ENCODE measurements around the gene BICD1.
"Not testable (repeated sequence)": the region's sequence is repeated elsewhere in the genome, so short reads cannot be mapped to it uniquely, and the experiment has no call there.

Gene BICD1

DNA sequence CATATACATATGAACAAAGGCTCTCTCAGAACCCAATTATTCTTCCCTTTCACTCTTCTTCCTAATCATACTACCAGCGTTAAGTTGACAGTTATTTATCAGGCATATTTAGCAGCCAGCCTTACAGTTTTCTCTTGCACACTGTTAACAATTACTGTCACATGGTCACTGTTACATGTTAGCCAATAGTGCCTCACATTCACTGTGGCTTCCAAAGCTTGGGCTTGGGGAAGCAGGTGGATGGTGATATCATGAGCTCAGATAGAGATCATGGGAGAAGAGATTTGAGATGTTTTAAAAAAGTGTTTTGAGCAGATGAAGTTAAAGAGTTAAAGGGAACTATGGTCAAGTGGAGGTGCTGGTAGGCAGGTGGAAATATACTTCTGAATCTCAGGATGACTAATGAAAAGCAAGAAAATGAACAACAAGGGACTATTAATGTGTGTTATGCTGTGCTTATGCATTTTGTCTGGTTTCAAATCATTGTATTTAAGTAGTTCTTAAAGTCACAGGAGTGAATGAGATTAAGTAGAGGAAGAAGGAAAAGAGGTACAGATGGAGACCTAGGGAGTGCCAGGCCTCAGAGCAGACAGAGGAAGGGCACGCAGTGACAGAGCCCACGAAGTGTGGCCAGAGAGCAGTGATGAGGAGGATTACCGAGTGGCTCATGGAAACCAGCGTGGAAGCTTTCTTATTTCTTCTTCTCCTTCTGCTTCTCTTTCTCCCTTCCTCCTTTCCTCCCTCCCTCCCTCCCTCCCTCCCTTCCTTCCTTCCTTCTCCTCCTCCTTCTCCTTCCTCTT, 39.6 kb downstream of the BICD1 start:
- no peak for DNase-seq

DNA sequence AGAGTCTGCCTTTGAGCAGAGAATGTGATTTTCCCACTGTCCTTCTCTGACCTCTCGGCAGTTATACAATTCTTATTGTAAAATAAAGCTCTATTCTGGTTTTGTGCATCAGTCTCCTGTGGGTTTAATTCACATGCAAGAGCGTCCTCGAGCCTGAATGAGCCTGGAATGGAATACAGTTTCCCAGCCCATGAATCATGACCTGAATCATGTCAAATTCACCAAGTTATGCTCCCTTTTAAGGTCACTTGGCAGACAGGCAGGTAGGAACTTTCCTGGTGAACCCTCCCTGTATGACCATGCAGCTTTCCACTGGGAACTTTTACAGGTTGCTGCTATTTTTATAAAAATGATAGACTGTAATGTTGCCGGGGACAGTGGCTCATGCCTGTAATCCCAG, 41.7 kb downstream of the BICD1 start:
- DNase-seq, result no peak

DNA sequence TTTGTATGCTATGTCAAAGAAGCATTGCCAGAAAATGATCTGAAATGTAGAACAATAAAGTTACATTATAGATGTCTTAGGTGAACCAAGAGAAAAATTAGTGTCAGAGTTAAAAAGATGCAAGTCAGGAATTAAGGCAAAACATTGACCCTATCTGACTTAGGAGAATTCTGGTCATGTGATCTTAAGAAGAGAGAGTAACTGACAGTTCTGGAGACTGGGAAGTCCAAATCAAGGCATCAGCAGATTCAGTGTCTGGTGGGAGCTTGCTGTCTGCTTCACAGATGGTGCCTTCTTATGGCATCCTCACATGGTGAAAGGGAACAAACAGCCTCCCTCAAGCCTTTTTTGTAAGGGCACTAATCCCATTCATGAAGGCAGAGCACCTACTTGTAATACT, 42.8 kb downstream of the BICD1 start:
- no peak for DNase-seq

DNA sequence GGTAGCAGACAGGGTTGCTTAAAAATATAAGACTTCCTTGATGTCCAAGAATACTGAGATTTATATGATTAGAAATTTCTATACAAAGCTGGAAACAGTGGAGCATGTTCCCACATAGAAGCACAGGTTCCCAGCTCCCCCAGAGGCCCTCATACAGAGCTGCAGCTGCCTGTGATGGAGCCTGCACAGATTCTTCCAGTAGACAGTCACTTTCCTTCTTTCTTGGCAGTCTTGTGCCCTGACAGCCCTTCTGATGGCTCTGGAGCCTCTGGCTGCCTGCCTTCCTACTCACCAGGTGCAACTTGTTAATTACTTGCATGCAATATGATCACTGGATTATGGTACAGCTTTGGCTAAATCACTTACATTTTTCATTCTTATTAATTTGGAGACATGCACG, 44.4 kb downstream of the BICD1 start:
- no peak for DNase-seq

DNA sequence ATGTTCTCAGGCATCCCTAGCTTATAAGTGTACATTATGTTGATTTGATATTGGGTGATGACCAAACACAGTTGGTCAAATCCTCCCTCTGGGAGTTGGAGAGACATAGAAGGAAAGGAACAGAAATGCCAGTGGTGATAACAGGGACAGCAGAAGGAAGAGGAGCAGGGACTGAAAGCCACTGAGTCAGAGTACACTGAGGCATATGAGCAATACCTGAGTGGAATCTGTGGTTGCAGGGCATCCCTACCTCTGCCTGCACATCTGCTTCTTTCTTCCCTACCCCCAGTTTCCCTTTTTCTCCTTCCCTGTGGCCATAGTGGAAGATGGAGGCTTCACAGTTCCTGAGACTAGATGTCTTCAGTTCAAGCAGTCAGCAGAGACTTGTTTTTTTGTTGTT, 44.9 kb downstream of the BICD1 start:
- no peak for DNase-seq

DNA sequence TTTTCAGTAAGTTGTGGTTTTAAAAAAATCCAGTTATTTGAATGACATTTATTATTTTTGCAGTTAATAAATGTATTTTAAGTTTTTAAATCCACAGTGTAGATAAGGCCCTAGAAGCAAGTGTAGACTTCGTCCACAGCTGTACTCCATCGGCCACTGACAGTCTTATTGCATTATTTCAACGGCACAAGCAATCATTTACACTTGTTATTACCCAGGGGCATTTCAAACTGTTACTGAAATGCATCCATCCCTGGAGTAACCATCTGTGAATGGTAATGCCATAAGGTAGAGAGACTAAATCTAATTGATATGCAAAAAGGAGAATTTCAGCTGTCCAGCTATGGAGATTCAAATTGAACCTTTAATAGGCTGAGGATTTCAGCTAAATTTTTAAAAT, 48.4 kb downstream of the BICD1 start:
- DNase-seq, result peak; percentile 26 to 61

DNA sequence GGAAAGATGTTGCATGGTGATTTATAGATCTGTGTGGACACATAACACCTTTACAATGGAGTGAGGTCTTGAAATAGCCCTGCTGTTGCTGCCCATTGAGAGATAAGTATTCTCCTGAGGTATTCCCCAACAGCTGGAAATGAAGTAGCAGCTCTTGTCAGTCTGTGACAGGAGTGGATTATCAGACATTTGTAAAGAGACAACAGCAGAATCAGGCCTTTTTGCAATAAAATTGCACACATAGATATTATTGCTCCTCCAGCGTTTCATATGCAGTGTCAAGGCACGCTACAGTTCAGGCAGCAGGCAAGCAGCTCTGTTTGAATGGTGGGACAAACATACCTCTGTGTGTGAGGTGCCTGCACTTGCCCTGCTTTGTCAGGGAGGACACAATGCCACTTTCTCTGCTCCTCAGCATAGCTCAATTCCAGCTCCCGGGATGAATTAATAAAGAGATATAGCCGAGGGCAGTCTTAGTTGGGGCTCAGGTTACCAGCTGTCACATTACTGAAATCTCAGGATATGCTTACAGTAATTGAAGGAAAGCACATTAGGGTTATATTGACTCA, 49.4 kb downstream of the BICD1 start:
- DNase-seq, result peak; percentile 69 to 79

DNA sequence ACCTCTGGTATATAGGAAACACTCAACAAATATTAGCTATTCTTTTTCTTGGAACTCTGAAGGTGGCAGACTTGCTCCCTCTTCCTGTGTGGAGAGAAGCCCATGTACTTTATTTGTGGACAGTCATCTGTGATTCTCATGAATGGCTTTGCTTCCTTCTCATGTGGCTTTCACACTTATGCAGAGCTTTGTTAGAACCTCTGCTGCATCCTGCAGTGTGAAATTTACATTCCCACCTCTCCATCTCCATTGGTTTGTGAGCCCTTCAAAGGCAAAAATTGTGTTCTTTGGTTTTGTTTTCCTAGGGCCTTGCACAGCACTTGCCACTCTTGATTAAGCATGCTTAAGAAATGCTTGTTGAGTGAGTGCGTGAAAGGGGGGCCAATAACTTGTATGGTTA, 51.9 kb downstream of the BICD1 start:
- no peak for DNase-seq

DNA sequence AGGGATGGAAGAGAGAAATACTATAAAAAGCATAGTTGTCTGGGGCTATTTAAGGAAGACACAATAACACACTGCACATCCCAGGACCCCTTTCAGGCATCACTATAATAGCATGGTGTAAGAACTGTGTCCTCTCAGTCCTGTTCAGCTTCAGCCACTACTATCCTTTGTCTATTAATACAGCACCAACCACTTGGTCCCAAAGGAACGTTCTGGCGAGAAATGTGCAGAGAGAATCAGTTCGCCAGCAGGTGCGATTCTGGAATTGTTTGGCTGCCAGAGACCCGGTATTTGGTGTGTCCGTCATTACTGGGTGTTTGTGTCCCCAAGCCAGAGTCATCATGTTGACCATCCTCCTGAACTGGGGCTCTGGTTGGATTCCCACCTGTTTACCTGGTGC, 52.7 kb downstream of the BICD1 start:
- no peak for DNase-seq

DNA sequence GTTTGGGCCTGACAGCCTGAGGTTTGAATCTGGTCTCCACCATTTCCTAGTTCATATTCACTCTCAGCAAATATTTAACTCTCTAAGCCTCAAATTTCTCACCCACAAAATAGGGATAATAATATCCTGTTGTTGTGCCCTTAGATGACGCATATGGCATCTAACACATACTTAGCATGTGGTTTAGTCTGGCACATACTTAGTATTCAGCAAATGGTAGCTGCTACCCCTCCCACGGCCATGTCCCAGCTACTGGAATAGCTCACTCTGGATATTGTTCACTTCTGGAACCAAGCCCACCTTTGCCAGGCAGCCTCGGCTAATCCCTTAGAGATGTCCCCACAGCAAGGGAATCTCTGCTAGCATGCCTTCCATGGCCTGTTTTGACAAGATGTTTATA, 53.3 kb downstream of the BICD1 start:
- DNase-seq, result no peak

DNA sequence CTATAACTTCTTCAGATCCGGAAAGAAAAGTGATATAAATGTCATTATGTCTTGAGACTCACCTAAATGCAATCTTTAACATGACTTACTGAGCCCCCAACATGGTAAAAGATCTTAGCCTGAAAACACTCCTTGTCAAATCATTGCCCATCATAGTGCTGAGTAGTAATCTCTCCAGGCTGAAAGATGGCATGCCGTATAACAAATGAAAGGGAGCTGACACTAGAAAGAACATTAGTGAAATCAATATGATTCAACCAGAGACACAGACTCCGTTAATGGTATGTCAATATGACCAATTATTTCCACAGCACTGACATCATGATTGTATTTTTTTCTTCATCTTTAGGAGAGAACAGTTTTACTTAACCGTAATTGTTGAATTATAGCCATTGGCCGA, 54.4 kb downstream of the BICD1 start:
- DNase-seq, result no peak

DNA sequence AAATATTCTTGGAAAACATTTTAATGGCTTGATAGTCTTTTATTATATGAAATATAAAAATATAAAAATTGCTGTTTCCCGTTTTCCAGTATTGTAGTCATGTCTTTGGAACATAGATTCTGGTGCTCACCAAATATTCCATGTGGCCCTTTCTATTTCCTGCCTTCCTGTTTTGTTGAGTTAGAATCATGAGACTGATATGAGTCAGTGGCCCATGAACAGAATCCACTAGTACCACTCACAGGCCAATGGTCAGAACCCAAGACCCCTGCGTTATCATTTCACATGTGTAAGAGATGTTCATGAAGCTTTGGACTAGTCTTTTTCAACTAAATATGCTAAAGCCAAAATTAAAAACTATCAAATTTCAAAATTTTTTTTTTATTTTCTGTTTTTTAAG, 56.9 kb downstream of the BICD1 start:
- DNase-seq, result no peak

DNA sequence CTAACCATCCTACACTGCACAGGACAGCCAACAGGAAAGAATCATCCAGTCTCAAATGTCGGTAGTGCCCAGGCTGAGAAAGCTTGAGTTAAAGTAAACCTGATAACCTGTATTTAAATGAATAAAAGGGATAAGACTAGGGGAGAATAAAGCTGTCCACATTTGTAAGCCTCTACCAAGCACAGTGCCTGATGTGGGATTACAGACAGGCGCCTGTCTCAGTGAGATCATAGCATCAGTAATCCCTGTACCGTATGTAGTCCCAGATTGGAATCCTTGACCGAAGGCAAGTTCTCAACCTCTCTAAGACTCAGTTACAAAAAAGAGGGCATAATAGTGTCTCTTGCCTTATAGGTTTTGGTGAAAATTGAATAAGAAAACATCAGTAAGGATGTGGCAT, 59.9 kb downstream of the BICD1 start:
- no peak for DNase-seq

DNA sequence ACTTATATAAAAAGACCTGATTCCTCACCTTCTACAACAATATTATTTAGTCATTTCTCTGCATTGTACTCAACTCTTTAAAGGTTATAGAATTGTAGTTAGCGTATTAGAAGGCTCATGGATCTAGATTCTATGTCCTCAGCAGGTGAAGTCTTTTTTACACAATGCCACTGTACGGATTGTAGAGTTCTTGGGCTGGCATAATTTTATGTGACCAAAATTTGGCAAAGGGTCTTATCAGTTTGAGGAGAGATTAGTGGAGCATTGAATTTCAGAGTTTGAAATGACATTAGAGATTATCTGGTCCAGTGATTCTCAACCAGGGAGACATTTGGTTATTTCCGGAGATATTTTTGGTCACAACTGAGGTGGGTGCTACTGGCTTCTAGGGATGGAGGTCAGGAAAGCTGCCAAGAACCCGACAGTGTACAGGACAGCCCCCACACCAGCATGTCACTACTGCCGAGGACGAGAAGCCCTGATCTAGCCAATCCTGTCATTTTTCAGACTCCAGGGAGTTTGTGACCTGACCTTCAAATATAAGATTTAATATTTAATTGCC, 63.9 kb downstream of the BICD1 start:
- DNase-seq, result no peak

DNA sequence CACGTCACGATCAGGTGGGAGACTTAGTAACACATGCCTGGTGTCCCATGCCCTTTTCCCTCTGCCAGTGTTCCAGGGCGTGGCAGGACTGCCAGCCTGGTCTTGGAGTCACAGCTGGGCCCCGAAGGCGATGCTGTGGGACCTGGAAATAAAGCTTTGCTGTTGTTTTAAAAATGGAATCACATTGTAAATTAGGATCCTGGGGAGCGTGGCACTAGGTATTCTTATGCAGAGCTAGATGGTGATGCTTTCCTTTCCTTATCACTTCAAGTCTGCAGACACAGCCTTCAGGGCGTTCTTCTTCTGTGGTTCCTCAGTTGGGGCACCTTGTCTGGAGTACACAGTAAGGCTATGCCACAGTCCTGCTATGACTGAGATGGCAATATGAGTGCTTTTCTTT, 64.6 kb downstream of the BICD1 start:
- no peak for DNase-seq

DNA sequence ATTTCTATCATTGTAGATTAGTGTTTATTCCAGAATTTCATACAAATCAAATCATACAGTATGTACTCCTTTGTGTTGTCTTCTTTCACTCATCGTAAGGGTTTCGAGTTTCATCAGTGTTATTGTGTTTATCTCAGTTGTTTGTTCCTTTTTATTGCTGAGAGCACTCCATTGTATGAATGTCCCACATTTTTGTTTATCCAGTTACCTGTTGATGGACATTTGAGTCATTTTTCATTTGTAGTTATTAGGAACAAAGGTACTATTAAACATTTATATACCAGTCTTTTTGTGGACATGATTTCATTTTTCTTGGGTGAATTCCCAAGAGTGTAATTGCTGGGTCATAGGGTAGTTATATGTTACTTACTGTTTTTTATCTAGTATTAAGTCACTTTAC, 70.0 kb downstream of the BICD1 start:
- no peak for DNase-seq

DNA sequence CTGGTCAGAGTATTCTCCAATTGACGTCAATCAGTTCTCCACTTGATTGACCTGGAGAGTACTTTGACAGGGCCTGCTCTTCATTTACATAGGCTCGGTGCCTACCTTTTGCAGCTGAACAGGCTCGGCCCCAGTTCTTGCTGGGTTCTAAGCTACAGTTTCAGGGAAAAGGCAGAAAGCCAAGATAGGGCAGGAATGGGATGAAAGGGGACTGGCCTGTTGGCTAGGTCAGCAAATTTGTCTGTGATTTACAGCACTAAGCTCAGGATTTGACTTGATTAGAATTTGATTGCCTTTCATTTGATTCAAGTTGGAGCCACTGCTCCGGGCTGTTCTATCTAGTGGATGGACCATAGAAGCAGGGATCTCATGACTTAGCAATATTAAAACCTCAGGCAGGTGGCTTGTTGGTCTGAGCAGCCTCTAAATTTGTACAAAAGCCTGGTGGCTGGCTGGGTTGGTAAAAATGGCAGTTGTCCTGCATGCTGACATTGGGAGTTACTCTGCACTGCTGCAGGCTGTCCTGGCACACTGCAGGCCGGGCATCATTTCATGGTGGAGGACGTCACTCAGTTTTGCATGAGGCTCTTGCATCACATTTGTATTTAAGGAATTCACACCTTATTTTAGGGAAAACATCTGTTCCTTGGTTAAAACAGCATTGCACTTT, 71.8 kb downstream of the BICD1 start:
- peak; percentile 12 to 25 for DNase-seq

DNA sequence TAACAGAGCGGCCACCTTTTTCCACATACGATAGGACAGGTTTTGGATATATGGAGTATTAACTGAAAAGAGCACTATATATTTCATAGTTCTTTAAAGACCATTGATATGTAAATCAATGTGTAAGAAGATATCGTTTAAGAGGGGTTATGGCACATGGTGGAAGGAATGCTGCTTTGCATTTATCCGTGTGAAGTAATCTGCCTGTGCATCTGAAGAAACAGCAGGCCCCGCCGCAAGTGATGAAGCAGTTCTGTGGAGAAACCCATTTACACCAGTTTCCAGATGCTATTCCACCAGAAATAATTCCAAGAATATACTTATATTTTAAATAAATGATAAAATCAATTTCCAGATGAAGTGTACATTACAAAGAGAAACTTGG, 72.4 kb downstream of the BICD1 start:
- DNase-seq, result peak; percentile 12 to 37

DNA sequence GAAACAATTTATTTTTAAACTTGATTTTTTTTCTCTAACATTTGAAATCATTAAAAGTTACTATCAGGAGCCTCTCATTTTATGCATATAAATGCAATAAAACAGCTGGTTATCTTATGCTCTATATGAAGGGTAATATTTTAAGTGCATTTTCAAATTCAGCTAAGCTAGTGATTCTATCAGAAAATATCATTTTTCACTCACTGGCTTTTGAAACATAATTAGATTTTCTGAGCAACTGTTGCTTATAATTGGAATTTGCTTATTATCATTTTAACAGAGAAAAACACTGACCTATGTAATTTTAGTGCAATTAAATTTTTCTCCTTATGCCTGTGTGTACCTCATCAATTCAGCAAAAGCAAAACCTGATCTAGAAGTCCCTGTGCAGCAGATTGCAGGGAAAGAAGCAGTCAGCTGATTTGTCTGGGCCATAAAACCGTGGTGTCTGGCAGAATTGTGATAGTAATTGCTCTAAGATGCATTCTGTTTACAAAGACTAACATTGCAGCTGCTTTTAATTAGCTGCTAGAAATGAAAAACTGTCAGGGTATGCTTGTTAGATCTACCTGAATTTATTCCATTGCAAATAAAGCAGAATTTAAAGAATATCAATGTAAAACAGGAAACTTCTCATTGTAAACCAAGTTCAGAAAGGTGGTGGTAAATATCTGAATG, 75.0 kb downstream of the BICD1 start:
- peak in 1 of 2 experiments; percentile 11 for DNase-seq

DNA sequence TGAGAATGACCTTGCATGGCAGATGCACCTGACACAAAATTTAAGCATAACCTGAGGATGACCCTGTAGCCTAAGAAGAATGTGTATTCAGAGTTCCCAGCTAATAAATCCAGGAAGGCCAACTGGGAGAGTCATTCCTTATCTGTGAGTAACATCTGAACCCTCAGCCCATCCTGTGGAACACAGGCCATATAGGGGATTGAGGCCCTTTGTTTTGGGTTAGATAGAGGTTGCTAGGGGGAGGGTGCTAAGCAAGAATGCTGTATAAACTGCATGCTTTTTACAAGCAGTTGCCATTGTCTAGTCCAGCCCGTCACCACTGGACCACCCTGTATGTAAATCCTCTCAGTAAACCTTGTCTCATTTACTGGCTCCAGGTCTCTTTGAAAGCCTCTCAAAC, 77.0 kb downstream of the BICD1 start:
- DNase-seq, result no peak

DNA sequence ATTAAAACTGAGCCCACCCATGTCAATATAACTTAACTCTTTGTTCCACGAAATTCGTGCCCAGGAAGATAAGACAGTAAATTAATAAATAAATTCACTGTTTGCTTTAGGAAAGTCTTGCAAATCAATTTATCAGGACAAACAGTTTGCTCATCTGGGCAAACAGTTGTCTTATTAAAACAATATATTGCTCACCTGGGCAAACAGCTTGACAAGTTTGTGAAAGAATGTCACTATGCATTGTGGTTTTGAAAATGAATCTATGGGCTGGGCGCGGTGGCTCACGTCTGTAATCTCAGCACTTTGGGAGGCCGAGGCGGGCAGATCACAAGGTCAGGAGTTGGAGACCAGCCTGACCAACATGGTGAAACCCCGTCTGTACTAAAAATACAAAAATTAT, 80.5 kb downstream of the BICD1 start:
- not testable (repeated sequence) for DNase-seq

DNA sequence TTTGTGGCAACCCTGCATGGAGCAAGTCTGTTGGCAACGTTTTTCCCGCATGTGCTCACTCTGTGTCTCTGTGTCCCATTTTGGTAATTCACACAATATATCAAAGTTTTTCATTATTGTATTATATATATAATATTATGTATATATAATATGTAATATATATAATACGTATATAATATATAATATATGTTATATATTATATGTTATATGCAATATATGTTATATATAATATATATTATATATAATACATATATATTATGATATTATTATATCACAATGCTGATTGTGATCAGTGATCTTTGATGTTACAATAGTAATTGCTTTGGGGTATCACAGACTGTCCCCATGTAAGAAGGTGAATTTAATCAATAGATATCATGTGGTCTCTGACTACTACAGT, 84.8 kb downstream of the BICD1 start:
- no peak for DNase-seq

All from NCI-H526 (cell line).